Smooth muscle cell (in vitro differentiated cells): ENCODE measurements around the gene ARIH2. TPM values are rescaled to one million over a fixed set of nuclear protein-coding genes. Genes with fewer than 3 reads are reported as not detected.

Source experiments
- DNase-seq: peaks from one replicate; lab custom pipeline; 2025; ENCODE audit not compliant: unreplicated experiment; lab: John Stamatoyannopoulos, UW
- H2AFZ ChIP-seq: fragments of 200-600 bp; sonication (generic); 2 replicates; pipeline ENCODE4 v1.6.0; 2016; ENCODE audit warnings: antibody characterized with exemption, low read depth, mild to moderate bottlenecking
- H3F3A ChIP-seq: fragments of 200-600 bp; sonication (generic); 2 replicates; pipeline ENCODE4 v1.6.0; 2017; ENCODE audit warnings: antibody characterized with exemption, low read depth
- H3K27ac ChIP-seq: fragments of 200-600 bp; sonication (generic); 2 replicates; pipeline ENCODE4 v1.5.1; 2016; ENCODE audit warnings: low read depth, mild to moderate bottlenecking
- H3K27me3 ChIP-seq: fragments of 200-600 bp; sonication (generic); 2 replicates; pipeline ENCODE4 v1.6.1; 2016; ENCODE audit warnings: low read depth, mild to moderate bottlenecking
- H3K36me3 ChIP-seq: fragments of 200-600 bp; sonication (generic); 2 replicates; pipeline ENCODE4 v1.5.1; 2016; ENCODE audit warnings: low read depth
- H3K4me1 ChIP-seq: fragments of 200-600 bp; sonication (generic); 2 replicates; pipeline ENCODE4 v1.5.1; 2016; ENCODE audit warnings: low read depth
- H3K4me2 ChIP-seq: fragments of 200-600 bp; sonication (generic); 2 replicates; pipeline ENCODE4 v1.6.0; 2016; ENCODE audit warnings: mild to moderate bottlenecking
- H3K4me3 ChIP-seq: fragments of 200-600 bp; sonication (generic); 2 replicates; pipeline ENCODE4 v1.5.1; 2016; ENCODE audit warnings: mild to moderate bottlenecking
- H3K79me2 ChIP-seq: fragments of 200-600 bp; sonication (generic); 2 replicates; pipeline ENCODE4 v1.6.0; 2016; ENCODE audit warnings: low read depth, mild to moderate bottlenecking
- H3K9ac ChIP-seq: fragments of 200-600 bp; sonication (generic); 2 replicates; pipeline ENCODE4 v1.6.0; 2016; ENCODE audit warnings: low read depth
- H3K9me3 ChIP-seq: fragments of 200-600 bp; sonication (generic); replicated peaks from 2 replicates; pipeline ENCODE4 v1.5.1; 2016; ENCODE audit warnings: low read depth
- H4K20me1 ChIP-seq: fragments of 200-600 bp; sonication (generic); 2 replicates; pipeline ENCODE4 v1.6.0; 2016; ENCODE audit warnings: low read depth
- WGBS: methylation state at CpG from one replicate; pipeline ENCODE4 v1.1.7; 2016; ENCODE audit warnings: low lambda C conversion rate; 5-methylcytosine and 5-hydroxymethylcytosine counted together
- polyA plus RNA-seq: library from polyadenylated mRNA; unstranded; fragments of >200 nt; fragmentation: Nextera tagmentation; extraction: Ambion mirVana; gene quantifications from 2 replicates; pipeline ENCODE4 v1.2.1, GENCODE V29; 2016
- total RNA-seq: library from RNA; depleted of rRNA; stranded (reverse); fragments of >200 nt; gene quantifications from 2 replicates; pipeline ENCODE4 v1.2.3, GENCODE V29; 2014
- TF ChIP-seq, protein P1 (sequence below): fragments of 200-600 bp; sonication (generic); IDR thresholded peaks from 2 replicates; pipeline ENCODE4 v1.5.1; 2017; ENCODE audit warnings: borderline replicate concordance, mild to moderate bottlenecking, antibody characterized with exemption; ENCODE audit not compliant: insufficient read depth, poor library complexity, severe bottlenecking

ARIH2 gene
- total and polyA plus RNA-seq, 2 experiments from 2014 or later = 39.7 to 43.6 TPM

DNA sequence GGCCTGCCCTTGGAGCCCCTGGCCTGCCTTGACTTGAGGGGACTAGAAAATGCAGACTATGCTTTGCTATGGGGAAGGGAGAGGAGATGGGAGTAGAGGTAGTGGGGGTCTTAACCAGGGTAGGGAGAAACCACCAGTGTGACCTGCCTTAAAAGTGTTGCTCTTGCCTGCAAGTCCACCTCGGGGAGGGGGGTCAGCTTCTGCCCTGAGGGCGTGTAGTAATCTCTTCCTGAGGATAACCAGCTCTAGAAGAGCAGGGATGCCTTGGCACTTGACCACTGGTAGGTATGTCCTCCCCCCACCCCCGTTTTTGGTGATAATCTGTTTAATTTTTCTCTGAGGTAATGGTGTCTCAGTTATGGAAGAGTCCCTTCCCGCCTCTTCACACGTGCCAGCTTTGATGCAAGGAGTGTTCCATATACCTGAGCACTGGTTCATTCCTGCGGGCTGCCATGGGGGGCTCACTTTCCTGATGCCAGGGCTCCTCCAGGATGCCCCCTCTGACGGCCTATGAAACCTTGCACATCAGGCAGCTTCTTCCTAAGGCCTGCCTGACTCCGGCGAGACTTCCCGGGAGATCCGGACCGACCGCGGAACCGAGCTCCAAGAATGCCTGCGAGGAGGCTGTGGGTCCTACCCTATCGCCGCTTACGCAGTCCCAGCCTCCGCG is 70.6 kb downstream of the ARIH2 start:
- Histone ChIP-seq H3K9me3 (no peaks in the 10 kb centered on the region), H3K4me2 (peak overlapping the region; percentile 94), H3K4me1 (peaks cover 16% of the 10 kb centered on the region), H2AFZ (no peak overlapping the region), H4K20me1 (no peaks in the 10 kb centered on the region), H3K9ac (peak overlapping the region; percentile 85), H3K79me2 (peaks cover 20% of the 10 kb centered on the region), H3K27me3 (no peaks in the 10 kb centered on the region), H3F3A (peaks cover 3% of the 10 kb centered on the region), H3K4me3 (peak overlapping the region; percentile 80), H3K36me3 (no peaks in the 10 kb centered on the region), H3K27ac (peak overlapping the region; percentile 94)
- WGBS = 4% methylated on average over 21 of the region's 21 CpGs
- TF ChIP-seq, protein P1, sequence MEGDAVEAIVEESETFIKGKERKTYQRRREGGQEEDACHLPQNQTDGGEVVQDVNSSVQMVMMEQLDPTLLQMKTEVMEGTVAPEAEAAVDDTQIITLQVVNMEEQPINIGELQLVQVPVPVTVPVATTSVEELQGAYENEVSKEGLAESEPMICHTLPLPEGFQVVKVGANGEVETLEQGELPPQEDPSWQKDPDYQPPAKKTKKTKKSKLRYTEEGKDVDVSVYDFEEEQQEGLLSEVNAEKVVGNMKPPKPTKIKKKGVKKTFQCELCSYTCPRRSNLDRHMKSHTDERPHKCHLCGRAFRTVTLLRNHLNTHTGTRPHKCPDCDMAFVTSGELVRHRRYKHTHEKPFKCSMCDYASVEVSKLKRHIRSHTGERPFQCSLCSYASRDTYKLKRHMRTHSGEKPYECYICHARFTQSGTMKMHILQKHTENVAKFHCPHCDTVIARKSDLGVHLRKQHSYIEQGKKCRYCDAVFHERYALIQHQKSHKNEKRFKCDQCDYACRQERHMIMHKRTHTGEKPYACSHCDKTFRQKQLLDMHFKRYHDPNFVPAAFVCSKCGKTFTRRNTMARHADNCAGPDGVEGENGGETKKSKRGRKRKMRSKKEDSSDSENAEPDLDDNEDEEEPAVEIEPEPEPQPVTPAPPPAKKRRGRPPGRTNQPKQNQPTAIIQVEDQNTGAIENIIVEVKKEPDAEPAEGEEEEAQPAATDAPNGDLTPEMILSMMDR = no peak
- DNase-seq = no peak

- Histone ChIP-seq H3K79me2 (peaks cover 20% of the 10 kb centered on the region), H3K4me1 (peaks cover 16% of the 10 kb centered on the region), H2AFZ (peak within 1 kb of the TSS; percentile 92), H3K36me3 (no peaks in the 10 kb centered on the region), H3F3A (peaks cover 3% of the 10 kb centered on the region), H3K4me2 (peak within 1 kb of the TSS; percentile 94), H3K9me3 (no peaks in the 10 kb centered on the region), H3K27ac (peak within 1 kb of the TSS; percentile 94), H3K27me3 (no peaks in the 10 kb centered on the region), H3K9ac (peak within 1 kb of the TSS; percentile 85), H4K20me1 (no peaks in the 10 kb centered on the region), H3K4me3 (peak within 1 kb of the TSS; percentile 80)
- DNase-seq = peak; percentile 72
- WGBS = under 1% methylated on average over 80 of the region's 91 CpGs
- TF ChIP-seq, protein P1 = no peak
Observed at GRCh38 chr3:48989796-48990635, 71.4 kb downstream of the ARIH2 start, which contains the start of gene P4HTM. TSS of gene P4HTM (plus strand) at chr3:48990241. CDS start at chr3:48990257, 16 bp downstream.

- H3K27ac ChIP-seq = peak overlapping the region; percentile 94
- H2AFZ ChIP-seq = peak overlapping the region; percentile 7
- 9% methylated on average over 36 of the region's 40 CpGs for WGBS
- H3K79me2 ChIP-seq = peaks cover 20% of the 10 kb centered on the region
- peaks cover 16% of the 10 kb centered on the region for H3K4me1 ChIP-seq
- H4K20me1 ChIP-seq = no peaks in the 10 kb centered on the region
- peak overlapping the region; percentile 94 for H3K4me2 ChIP-seq
- H3K4me3 ChIP-seq = peak overlapping the region; percentile 80
- no peaks in the 10 kb centered on the region for H3K27me3 ChIP-seq
- peak overlapping the region; percentile 85 for H3K9ac ChIP-seq
- no peak for DNase-seq
- H3K9me3 ChIP-seq = no peaks in the 10 kb centered on the region
- H3F3A ChIP-seq = peaks cover 3% of the 10 kb centered on the region
- TF ChIP-seq, protein P1 = no peak
- no peaks in the 10 kb centered on the region for H3K36me3 ChIP-seq
Observed at GRCh38 chr3:48990636-48991469, 72.2 kb downstream of the ARIH2 start.
